ENCODE results near the gene ATP5F1D. TPM values are rescaled to one million over a fixed set of nuclear protein-coding genes. Genes with fewer than 3 reads are reported as not detected.

Gene ATP5F1D
- total and polyA plus RNA-seq, 2 of the 13 experiments (the other 11 are each of a cell fraction or from before 2014, with no cell fraction given), result 39.4 to 78.7 TPM

GRCh38 chr19:1290703-1291651, 49.4 kb downstream of the ATP5F1D start (continued):
- TF ChIP-seq HNF4G (IDR thresholded peaks at IDR 0.05; ENCODE audit: borderline replicate concordance, low read depth, low read length), result peak; percentile 88; the same call in 1 of the 2 replicates
- TF ChIP-seq HNF4G (CRISPR knock-in tag; IDR thresholded peaks at IDR 0.05; ENCODE audit: borderline replicate concordance, low read depth), result peak; percentile 95; the same call in 1 of the 2 replicates
- TF ChIP-seq SP2 (CRISPR knock-in tag; IDR thresholded peaks at IDR 0.05), result no peak
- TF ChIP-seq KAT8 (CRISPR knock-in tag; IDR thresholded peaks at IDR 0.05), result peak; percentile 83
- TF ChIP-seq PHF8 (CRISPR knock-in tag; IDR thresholded peaks at IDR 0.05), result peak; percentile 66
- TF ChIP-seq ZNF83 (CRISPR knock-in tag; IDR thresholded peaks at IDR 0.05; ENCODE audit: borderline replicate concordance), result 0 out of 2 replicates have a peak, but pooled peaks have one; percentile 30
- TF ChIP-seq, protein P1, sequence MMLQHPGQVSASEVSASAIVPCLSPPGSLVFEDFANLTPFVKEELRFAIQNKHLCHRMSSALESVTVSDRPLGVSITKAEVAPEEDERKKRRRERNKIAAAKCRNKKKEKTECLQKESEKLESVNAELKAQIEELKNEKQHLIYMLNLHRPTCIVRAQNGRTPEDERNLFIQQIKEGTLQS (CRISPR knock-in tag; IDR thresholded peaks at IDR 0.05), result peak; percentile 97
- peak; percentile 83; the same call in 1 of the 2 replicates for TF ChIP-seq ZNF772 (CRISPR knock-in tag; IDR thresholded peaks at IDR 0.05)
- TF ChIP-seq ZNF18 (CRISPR knock-in tag; IDR thresholded peaks at IDR 0.05; ENCODE audit: insufficient replicate concordance), result peak; percentile 83
- peak; percentile 53 for TF ChIP-seq ZNF670 (CRISPR knock-in tag; IDR thresholded peaks at IDR 0.05; ENCODE audit: borderline replicate concordance)
- TF ChIP-seq, protein P2, sequence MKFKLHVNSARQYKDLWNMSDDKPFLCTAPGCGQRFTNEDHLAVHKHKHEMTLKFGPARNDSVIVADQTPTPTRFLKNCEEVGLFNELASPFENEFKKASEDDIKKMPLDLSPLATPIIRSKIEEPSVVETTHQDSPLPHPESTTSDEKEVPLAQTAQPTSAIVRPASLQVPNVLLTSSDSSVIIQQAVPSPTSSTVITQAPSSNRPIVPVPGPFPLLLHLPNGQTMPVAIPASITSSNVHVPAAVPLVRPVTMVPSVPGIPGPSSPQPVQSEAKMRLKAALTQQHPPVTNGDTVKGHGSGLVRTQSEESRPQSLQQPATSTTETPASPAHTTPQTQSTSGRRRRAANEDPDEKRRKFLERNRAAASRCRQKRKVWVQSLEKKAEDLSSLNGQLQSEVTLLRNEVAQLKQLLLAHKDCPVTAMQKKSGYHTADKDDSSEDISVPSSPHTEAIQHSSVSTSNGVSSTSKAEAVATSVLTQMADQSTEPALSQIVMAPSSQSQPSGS (CRISPR knock-in tag; IDR thresholded peaks at IDR 0.05), result peak; percentile 63; the same call in 1 of the 2 replicates
- peak; percentile 56 for TF ChIP-seq POLR2AphosphoS5 (IDR thresholded peaks at IDR 0.05; ENCODE audit: low read depth, low read length)
- TF ChIP-seq ZFX (CRISPR knock-in tag; IDR thresholded peaks at IDR 0.05; ENCODE audit: low read depth), result peak; percentile 86
- peak; percentile 32; the same call in 1 of the 2 replicates for TF ChIP-seq CEBPG (CRISPR knock-in tag; IDR thresholded peaks at IDR 0.05)
- peak; percentile 85; the same call in 1 of the 2 replicates for TF ChIP-seq ERF (CRISPR knock-in tag; IDR thresholded peaks at IDR 0.05)
- peak; percentile 1; the same call in 1 of the 2 replicates for TF ChIP-seq GATA4 (IDR thresholded peaks at IDR 0.05; ENCODE audit: borderline replicate concordance, low read depth)
- peak; percentile 75 for TF ChIP-seq ZNF781 (CRISPR knock-in tag; IDR thresholded peaks at IDR 0.05; ENCODE audit: borderline replicate concordance, not compliant biosample characterization)
- TF ChIP-seq ZNF335 (CRISPR knock-in tag; IDR thresholded peaks at IDR 0.05), result peak; percentile 90
- TF ChIP-seq JUND (CRISPR knock-in tag; IDR thresholded peaks at IDR 0.05), result peak; percentile 98
- 0 out of 2 replicates have a peak, but pooled peaks have one; percentile 23 for TF ChIP-seq CREB1 (IDR thresholded peaks at IDR 0.05)
- TF ChIP-seq CREB1 (CRISPR knock-in tag; IDR thresholded peaks at IDR 0.05), result no peak
- TF ChIP-seq ZNF644 (CRISPR knock-in tag; IDR thresholded peaks at IDR 0.05; ENCODE audit: low read depth), result no peak
- peak; percentile 76 for TF ChIP-seq HNRNPL (IDR thresholded peaks at IDR 0.05; ENCODE audit: low read depth, low read length)
- peak; percentile 95 for TF ChIP-seq SAP130 (CRISPR knock-in tag; IDR thresholded peaks at IDR 0.05; ENCODE audit: low read depth)
- TF ChIP-seq CHD2 (IDR thresholded peaks at IDR 0.05; ENCODE audit: low read depth, low read length), result 0 out of 2 replicates have a peak, but pooled peaks have one; percentile 14
- TF ChIP-seq ZNF704 (CRISPR knock-in tag; IDR thresholded peaks at IDR 0.05; ENCODE audit: borderline replicate concordance), result no peak
- peak; percentile 96 for TF ChIP-seq RXRB (CRISPR knock-in tag; IDR thresholded peaks at IDR 0.05; ENCODE audit: borderline replicate concordance)

Data from HepG2 (cell line).